ENCODE measurements around the gene RECQL5.
"Not testable (repeated sequence)": the region's sequence is repeated elsewhere in the genome, so short reads cannot be mapped to it uniquely, and the experiment has no call there.

DNA sequence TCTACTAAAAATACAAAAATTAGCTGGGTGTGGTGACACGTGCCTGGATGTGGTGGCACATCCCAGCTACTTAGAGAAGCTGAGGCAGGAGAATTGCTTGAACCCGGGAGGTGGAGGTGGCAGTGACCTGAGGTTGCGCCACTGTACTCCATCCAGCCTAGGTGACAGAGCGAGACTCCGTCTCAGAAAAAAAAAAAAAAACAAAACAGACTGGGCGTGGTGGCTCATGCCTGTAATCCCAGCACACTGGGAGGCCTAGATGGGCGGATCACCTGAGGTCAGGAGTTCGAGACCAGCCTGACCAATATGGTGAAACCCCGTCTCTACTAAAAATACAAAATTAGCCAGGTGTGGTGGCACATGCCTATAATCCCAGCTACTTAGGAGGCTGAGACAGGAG, 73.5 kb downstream of the RECQL5 start:
- TF ChIP-seq CTCF (conservative IDR thresholded peaks at IDR 0.05); ZFX (IDR thresholded peaks at IDR 0.05): not testable (repeated sequence)

All from C4-2B (cell line).